Hematopoietic multipotent progenitor cell (in vitro differentiated cells): Measurements from ENCODE around the gene SMCO4. TPM values are rescaled to one million over a fixed set of nuclear protein-coding genes. Genes with fewer than 3 reads are reported as not detected.

ENCODE experiments used
- DNase-seq, 3 donors: peaks; one replicate each; pipeline ENCODE4 v3.0.0-alpha.2; 2011 to 2015; ENCODE audit warnings: low read depth in 2 of 3, low spot score in 2 of 3
- total RNA-seq: library from RNA; depleted of rRNA; stranded (reverse); fragments of >200 nt; gene quantifications from one replicate; pipeline ENCODE4 v1.2.3, GENCODE V29; 2012

The SMCO4 gene
- total RNA-seq, 1 donor: 8.1 TPM

GRCh38 chr11:93510196-93510873 is 32.9 kb downstream of the SMCO4 start:
- no peak for DNase-seq

GRCh38 chr11:93507517-93507916 is 35.7 kb downstream of the SMCO4 start:
- DNase-seq: no peak

GRCh38 chr11:93505703-93506102 is 37.5 kb downstream of the SMCO4 start:
- DNase-seq: no peak

DNA sequence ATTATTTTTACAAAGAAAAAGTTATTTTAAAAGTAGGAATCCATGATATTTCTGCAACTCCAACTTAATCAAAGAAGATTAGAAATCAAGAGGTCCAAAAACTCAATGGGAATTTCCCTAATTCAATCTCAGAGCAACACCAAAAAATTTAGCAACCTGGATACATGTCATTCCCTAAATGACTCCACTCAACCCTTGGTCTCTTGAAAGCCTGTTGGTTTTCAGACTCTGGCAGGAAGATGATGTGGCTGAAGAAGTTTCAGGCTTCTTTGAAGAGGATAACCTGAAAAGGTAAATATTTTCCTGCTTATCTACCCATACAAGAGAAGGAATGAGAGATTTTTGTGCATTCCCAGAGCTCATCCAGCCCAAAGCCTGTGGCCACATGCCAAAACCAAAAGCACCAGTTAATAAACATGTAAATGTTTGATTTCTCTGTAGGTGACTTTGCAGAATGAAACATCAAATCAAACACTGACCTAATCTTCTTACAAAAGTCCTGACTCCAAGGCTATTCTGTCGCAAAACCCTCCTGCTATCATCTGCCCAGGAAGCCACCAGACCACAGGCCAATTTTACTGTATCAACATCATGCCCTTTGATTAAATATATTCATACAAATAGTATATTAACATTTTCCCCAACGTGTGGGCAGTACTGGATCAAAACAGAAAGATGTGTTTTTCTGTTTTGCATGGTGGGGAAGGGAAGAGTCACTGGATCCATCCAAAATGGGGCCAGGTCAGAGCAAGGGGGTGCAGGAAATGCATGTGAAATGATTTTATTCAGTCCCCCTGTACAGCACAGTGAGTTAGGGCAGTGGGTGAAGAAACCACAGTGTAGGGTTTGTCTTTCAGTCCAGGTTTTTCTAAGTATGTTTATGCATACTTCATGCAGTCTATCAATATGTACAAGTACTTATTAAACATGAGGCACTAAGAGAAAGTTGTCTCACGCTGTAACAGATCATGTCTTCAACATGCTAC is 38.8 kb downstream of the SMCO4 start:
- DNase-seq: no peak

DNA sequence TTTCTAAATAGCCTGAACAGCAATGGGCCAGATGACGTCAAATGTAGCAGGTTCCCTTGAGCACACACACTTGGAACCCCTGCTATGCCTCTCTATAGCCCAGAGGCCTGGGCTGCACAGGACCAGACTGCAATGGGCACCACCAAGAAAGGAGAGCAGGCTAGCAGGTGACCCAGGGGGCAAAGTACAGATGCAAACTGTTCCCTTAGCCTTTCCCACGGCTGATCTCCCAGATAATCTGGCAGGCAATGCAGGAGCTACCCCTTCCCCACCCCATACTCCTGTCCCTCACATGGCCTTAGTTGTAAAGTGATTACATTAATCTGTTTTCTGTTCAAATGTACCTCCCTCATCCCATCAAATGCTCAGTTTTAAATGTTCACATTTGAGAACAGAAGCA is 41.3 kb downstream of the SMCO4 start:
- DNase-seq: no peak

- no peak for DNase-seq
Measured at GRCh38 chr11:93500759-93501158, 42.4 kb downstream of the SMCO4 start.

GRCh38 chr11:93498641-93499040 is 44.5 kb downstream of the SMCO4 start:
- no peak for DNase-seq

GRCh38 chr11:93498161-93498560 is 45.0 kb downstream of the SMCO4 start:
- no peak for DNase-seq

DNA sequence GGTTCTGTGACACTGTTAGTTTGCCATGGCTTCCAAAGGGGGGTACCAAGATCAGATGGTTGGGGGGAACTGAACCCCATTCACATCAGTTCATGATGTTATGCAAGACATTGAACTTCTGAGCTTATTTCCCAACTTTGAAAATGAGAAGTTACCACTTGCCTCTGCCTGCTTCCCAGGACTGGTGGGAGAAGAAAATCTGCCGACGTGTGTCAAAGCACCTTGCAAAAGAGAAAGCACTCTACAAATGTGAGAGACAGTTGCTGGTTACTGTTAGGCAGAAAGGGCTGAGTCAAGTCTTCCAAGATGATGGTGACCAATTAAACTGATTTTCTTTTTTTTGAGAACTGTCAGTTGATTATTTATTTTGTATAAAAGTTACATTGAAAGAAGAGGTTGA is 45.6 kb downstream of the SMCO4 start:
- DNase-seq: no peak

GRCh38 chr11:93494357-93494756 is 48.8 kb downstream of the SMCO4 start:
- no peak for DNase-seq

DNA sequence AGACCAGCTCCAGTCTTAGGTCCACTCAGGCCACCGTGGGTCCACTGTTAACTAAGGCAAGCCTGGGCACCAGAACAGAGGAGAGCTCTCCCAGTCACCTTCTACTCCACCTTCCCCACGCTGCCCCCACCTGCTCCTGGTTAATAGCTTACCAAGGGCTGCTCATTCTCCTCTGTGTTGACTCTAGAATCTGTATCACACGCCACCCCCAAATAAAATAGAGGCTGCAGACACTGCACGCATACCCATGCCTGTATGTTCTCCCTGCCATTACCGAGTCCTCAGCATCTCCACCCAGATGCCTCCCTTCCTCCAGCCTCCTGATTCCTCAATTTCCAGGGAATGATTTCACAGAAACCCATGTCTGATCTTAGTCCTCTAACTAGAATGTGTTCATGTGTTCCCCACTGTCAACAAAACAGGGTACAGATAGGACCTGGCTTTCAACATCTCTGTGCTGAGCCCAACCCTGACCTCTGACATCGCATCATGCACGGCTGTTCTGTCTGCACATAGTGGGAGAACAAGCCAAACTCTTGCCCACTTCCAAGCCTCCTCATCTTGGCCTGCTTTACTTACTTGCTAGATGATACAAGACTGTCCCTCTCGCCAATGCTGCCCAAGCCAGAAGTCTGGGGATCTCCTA is 49.8 kb downstream of the SMCO4 start:
- DNase-seq: no peak

DNA sequence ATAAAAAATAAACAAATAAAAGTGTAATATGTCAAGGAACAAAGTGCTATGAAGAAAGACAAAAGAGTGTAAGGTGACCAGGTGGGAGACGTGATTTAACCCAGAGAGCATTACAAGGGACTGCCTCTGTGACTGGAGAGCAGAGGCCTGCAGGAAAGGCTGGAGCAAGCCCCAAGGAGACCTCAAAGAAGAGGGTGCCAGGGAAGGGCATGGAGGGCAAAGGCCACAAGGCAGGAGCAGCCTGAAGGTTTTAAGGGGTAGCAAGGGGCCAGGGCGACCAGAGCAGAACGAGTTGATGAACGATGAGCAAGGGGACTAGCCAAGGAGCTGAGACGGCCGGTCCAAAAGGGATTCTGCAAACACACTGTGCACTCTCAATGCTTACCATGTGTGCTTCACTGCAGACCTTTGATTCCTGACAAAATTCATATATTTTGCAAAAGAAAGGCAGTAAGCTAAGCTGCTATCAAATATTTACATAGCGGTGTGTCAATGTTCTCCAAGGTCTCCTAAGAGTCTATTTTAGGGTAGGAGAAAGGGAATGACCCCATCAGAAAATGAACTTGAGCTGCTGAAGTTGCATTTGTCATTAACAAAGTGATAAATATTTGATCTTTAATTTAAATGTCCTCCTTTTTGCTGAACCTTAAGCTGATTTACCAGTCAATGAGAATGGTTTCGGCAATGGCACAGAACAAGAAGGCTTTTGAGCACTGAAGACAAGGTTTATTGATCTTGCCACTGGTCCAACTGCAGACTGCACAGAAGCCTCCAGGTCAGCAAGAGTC is 50.5 kb downstream of the SMCO4 start:
- DNase-seq: no peak

DNA sequence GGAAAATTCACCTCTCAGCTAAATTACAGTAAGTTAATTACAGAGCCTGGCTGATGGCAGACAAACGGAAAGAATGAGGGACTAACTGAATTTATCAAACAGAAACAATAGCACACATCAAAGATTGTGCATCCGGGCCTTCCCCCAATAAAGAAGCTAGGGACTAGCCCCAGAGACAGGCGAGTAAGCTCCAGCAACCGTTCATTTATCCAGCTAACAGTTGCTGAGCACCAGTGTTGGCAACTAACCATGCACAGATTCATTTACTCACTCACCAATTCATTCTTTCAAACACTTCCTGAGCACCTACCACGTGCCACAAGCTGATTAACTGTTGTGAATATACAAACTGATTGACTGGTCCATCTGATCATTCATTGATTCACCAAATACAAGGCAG is 51.2 kb downstream of the SMCO4 start:
- DNase-seq: no peak

GRCh38 chr11:93490996-93491618 is 52.1 kb downstream of the SMCO4 start:
- no peak for DNase-seq

- no peak for DNase-seq
Measured at GRCh38 chr11:93489841-93490240, 53.4 kb downstream of the SMCO4 start.

DNA sequence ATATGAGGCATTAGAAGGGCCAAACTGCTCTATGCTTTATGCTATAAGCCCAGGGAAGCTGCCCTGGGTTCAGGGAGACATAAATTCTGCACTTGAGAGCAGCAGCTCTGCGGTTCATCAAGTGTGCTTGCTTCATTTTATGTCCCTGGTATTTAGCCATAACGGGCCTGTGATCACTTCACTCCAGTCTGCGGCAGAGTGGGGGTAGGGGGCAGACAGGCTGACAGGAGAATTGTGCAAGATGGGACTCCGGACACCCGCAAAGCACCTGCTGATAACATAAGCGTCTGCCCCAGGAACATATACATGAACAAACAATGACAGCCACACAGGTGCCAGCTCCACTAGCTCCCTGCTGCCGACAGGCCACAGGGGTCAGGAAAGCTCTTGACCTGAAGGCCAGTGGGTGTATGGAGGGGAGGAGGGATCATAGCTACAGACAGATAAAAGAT is 56.1 kb downstream of the SMCO4 start:
- DNase-seq: no peak

DNA sequence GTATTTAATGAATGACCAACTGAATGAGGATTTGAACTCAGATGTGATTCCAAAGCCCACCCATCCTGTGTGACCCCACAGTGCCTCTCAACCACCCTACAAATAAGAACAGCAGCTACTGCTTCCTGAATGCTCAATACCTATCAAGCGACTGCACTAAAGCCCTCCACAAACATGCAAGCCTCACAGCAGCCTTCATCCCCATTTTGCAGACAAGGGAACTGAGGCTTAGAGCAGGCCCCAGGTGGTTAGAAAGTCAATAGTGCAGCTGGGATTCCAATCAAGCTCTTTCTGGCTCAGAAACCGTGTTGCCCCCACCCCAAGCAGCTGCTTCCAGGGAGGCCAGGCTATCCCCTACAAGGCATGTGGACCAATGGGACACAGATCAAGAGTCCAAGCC is 57.2 kb downstream of the SMCO4 start:
- DNase-seq: no peak

- DNase-seq: no peak
Measured at GRCh38 chr11:93484716-93485115, 58.5 kb downstream of the SMCO4 start.

- DNase-seq: no peak
Measured at GRCh38 chr11:93482556-93482955, 60.6 kb downstream of the SMCO4 start.

DNA sequence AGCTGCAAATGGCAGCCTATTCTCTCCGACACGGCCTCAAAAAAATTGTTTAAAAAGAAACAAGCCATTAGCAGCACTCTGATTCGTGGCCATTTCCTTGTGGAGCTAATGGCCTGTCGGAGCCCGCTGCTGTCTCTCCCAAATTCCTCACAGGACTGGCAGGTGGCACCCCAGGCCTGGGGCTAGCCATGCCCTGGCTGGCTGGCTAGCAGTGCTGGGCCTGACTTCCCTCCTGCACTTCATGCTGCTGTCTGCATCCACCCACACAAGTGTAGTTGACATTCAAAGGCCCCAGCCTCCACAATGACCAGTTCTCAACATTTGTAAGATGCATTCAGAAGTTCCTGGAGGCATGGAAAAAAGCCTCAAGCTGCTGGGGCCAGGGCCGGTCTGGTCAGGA is 61.5 kb downstream of the SMCO4 start:
- DNase-seq: peak in 1 of 3 donors; percentile 9
